ENCODE results near the gene KCNK5.

KCNK5 gene

GRCh38 chr6:39236742-39237141, 7.5 kb upstream of the KCNK5 start:
- no peaks in the 10 kb centered on the region for H3K27me3 ChIP-seq (ENCODE audit: control insufficient read depth, insufficient read depth, low read length)
- no peaks in the 10 kb centered on the region for H3K9me3 ChIP-seq (ENCODE audit: control insufficient read depth, low read length)
- no peak overlapping the region for H3K4me3 ChIP-seq (ENCODE audit: low read length)
- H3K4me1 ChIP-seq (ENCODE audit: control insufficient read depth, insufficient read depth, low read length): no peaks in the 10 kb centered on the region
- H3K36me3 ChIP-seq (ENCODE audit: control insufficient read depth, insufficient read depth, low read length): no peaks in the 10 kb centered on the region
- no peak overlapping the region for H3K9ac ChIP-seq (ENCODE audit: low read length)

- Histone ChIP-seq H3K4me3 (ENCODE audit: low read length) (no peak overlapping the region), H3K4me1 (ENCODE audit: control insufficient read depth, insufficient read depth, low read length) (peaks cover 4% of the 10 kb centered on the region), H3K9me3 (ENCODE audit: control insufficient read depth, low read length) (no peaks in the 10 kb centered on the region), H3K36me3 (ENCODE audit: control insufficient read depth, insufficient read depth, low read length) (no peaks in the 10 kb centered on the region), H3K9ac (ENCODE audit: low read length) (no peak overlapping the region), H3K27me3 (ENCODE audit: control insufficient read depth, insufficient read depth, low read length) (no peaks in the 10 kb centered on the region)
These were observed 4.1 kb upstream of the KCNK5 start for GRCh38 chr6:39233333-39233732.

GRCh38 chr6:39231521-39232243, 2.4 kb upstream of the KCNK5 start:
- H3K9ac ChIP-seq (ENCODE audit: low read length): no peak overlapping the region
- H3K4me1 ChIP-seq (ENCODE audit: control insufficient read depth, insufficient read depth, low read length): peaks cover 4% of the 10 kb centered on the region
- H3K9me3 ChIP-seq (ENCODE audit: control insufficient read depth, low read length): no peaks in the 10 kb centered on the region
- H3K4me3 ChIP-seq (ENCODE audit: low read length): no peak overlapping the region
- peaks cover 4% of the 10 kb centered on the region for H3K27me3 ChIP-seq (ENCODE audit: control insufficient read depth, insufficient read depth, low read length)
- no peaks in the 10 kb centered on the region for H3K36me3 ChIP-seq (ENCODE audit: control insufficient read depth, insufficient read depth, low read length)

DNA sequence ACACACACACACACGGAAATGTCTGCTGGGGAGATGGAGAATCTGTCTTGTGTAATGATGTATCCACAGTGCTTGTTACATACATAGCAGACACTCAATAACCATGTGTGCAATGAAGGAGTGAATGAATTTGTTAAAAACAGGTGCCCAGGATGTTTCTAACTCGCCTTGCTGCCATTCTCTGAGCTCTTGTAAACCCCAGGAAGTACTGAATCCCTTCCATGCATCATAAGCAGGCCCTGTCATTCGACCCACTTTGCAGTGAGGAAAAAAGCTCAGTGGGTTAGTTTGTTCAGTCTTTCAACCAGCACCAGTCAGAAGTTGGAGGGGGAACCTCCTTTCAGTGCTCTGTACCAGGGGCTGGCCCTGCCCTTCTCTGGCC, 1.4 kb upstream of the KCNK5 start:
- Histone ChIP-seq H3K4me3 (ENCODE audit: low read length) (no peak overlapping the region), H3K4me1 (ENCODE audit: control insufficient read depth, insufficient read depth, low read length) (peaks cover 10% of the 10 kb centered on the region), H3K27me3 (ENCODE audit: control insufficient read depth, insufficient read depth, low read length) (peaks cover 4% of the 10 kb centered on the region), H3K36me3 (ENCODE audit: control insufficient read depth, insufficient read depth, low read length) (no peaks in the 10 kb centered on the region), H3K9me3 (ENCODE audit: control insufficient read depth, low read length) (no peaks in the 10 kb centered on the region), H3K9ac (ENCODE audit: low read length) (no peak overlapping the region)

DNA sequence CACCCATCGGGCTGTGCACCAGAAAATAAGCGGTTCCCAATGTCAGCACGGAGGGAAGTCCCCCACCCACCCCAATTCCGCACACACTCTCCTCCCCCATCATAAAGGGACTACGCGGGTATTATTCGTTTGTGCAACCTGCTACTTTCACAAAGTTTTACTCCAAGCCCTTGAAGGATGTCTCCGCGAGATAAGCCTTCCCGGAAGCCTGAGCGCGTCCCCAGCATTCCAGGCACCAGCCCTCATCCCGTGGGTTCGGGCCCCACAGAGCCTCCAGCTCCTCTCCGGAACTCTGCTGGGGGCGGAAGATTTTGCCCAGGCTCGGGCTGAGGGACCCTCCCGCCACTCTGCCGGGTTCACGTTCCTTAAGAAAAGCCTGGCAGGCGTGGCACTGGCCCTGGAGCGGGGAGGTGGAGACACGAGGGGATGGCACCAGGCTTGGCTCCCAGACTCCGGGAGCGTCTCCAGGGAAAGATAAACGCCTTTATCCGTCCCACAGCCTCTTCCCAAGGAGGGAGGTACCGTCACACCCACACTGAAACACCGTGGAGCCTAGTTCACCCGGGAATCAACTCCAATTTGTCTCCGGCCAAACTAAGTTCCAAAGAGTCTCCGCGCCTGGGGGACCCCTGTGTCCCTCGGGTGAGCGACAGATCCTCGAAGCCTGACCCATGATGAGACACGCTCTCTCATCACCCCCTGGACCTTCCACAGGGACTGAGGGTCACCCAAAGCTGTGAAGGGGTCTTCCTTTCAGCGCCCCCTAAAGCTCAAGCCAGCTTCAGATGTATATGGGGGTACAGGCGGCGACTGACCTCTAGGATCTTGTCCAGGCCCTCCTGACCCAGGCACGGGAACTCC, 934 bp downstream of the KCNK5 start:
- Histone ChIP-seq H3K9me3 (ENCODE audit: control insufficient read depth, low read length) (no peaks in the 10 kb centered on the region), H3K4me1 (ENCODE audit: control insufficient read depth, insufficient read depth, low read length) (peaks cover 33% of the 10 kb centered on the region), H3K9ac (ENCODE audit: low read length) (peak overlapping the region; percentile 81), H3K27me3 (ENCODE audit: control insufficient read depth, insufficient read depth, low read length) (peaks cover 4% of the 10 kb centered on the region), H3K36me3 (ENCODE audit: control insufficient read depth, insufficient read depth, low read length) (no peaks in the 10 kb centered on the region), H3K4me3 (ENCODE audit: low read length) (peak overlapping the region; percentile 53)

- H3K27me3 ChIP-seq (ENCODE audit: control insufficient read depth, insufficient read depth, low read length): peaks cover 4% of the 10 kb centered on the region
- H3K36me3 ChIP-seq (ENCODE audit: control insufficient read depth, insufficient read depth, low read length): no peaks in the 10 kb centered on the region
- peak overlapping the region; percentile 81 for H3K9ac ChIP-seq (ENCODE audit: low read length)
- H3K4me1 ChIP-seq (ENCODE audit: control insufficient read depth, insufficient read depth, low read length): peaks cover 38% of the 10 kb centered on the region
- H3K9me3 ChIP-seq (ENCODE audit: control insufficient read depth, low read length): no peaks in the 10 kb centered on the region
- peak overlapping the region; percentile 53 for H3K4me3 ChIP-seq (ENCODE audit: low read length)
These were observed 1.8 kb downstream of the KCNK5 start for GRCh38 chr6:39227476-39227875.

DNA sequence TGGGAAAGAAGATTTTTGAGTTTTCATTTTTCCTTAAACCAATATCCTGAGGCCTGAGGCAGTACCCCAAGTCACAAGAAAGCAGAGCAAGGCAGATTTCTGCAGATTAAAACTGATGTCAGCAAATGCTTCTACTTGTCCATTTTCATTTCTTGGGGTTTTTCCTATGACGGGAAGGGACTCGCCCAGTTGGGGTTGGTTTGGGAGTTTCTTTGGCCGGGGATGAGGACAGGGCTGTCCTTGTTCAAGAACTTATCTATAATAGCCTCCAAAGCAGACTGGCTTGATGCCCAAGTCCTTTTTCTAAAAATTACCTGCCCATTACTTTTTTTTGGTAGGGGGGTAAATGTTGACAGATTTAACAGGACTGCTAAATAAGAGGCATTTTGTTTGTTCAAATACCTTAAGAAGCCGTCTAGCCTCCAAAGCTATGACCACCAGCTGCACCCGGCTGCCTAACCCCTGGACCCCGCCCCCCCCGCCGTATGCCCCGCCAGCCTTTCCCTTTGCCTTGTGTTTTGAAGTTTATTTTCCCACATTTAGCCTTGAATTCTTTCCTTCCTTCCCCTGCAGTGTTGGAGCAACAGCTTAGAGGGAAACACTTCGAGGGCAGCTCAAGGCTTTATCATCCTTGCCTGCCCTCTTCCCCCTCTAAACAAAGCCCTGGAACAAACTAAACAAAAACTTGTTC, 2.5 kb downstream of the KCNK5 start:
- Histone ChIP-seq H3K4me3 (ENCODE audit: low read length) (peak overlapping the region; percentile 53), H3K36me3 (ENCODE audit: control insufficient read depth, insufficient read depth, low read length) (no peaks in the 10 kb centered on the region), H3K9ac (ENCODE audit: low read length) (peak overlapping the region; percentile 81), H3K9me3 (ENCODE audit: control insufficient read depth, low read length) (no peaks in the 10 kb centered on the region), H3K27me3 (ENCODE audit: control insufficient read depth, insufficient read depth, low read length) (peaks cover 4% of the 10 kb centered on the region), H3K4me1 (ENCODE audit: control insufficient read depth, insufficient read depth, low read length) (peaks cover 42% of the 10 kb centered on the region)

DNA sequence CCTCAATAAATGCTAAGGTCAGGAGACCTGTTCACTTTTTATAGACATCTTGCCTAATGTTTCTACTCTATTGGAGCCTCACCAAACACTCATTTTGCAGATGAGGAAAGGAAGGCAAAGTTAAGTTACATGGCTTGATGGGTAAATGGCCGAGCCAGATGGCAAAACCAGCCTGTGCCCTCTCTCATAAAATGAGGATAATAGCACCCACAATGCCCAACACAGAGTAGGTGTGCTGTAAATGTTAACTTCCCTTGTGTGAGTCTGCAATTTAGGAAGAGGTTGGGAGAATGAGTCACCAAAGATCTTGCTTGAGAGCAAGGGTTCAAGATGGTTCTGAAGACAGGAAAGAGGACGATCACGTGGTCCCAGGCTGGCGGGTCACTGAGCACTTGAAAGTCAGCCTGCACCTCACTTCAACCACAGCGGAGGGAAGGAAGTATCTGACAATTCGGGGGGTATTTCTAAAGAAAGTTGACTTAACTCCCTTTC, 3.3 kb downstream of the KCNK5 start:
- no peak overlapping the region for H3K9ac ChIP-seq (ENCODE audit: low read length)
- H3K27me3 ChIP-seq (ENCODE audit: control insufficient read depth, insufficient read depth, low read length): peaks cover 4% of the 10 kb centered on the region
- no peak overlapping the region for H3K4me3 ChIP-seq (ENCODE audit: low read length)
- H3K9me3 ChIP-seq (ENCODE audit: control insufficient read depth, low read length): no peaks in the 10 kb centered on the region
- no peaks in the 10 kb centered on the region for H3K36me3 ChIP-seq (ENCODE audit: control insufficient read depth, insufficient read depth, low read length)
- H3K4me1 ChIP-seq (ENCODE audit: control insufficient read depth, insufficient read depth, low read length): peaks cover 49% of the 10 kb centered on the region

- Histone ChIP-seq H3K36me3 (ENCODE audit: control insufficient read depth, insufficient read depth, low read length) (no peaks in the 10 kb centered on the region), H3K4me3 (ENCODE audit: low read length) (no peak overlapping the region), H3K4me1 (ENCODE audit: control insufficient read depth, insufficient read depth, low read length) (peaks cover 53% of the 10 kb centered on the region), H3K27me3 (ENCODE audit: control insufficient read depth, insufficient read depth, low read length) (peaks cover 4% of the 10 kb centered on the region), H3K9ac (ENCODE audit: low read length) (no peak overlapping the region), H3K9me3 (ENCODE audit: control insufficient read depth, low read length) (no peaks in the 10 kb centered on the region)
These were observed 3.7 kb downstream of the KCNK5 start for GRCh38 chr6:39225543-39225942.

- Histone ChIP-seq H3K9ac (ENCODE audit: low read length) (peak overlapping the region; percentile 24), H3K27me3 (ENCODE audit: control insufficient read depth, insufficient read depth, low read length) (peaks cover 4% of the 10 kb centered on the region), H3K36me3 (ENCODE audit: control insufficient read depth, insufficient read depth, low read length) (no peaks in the 10 kb centered on the region), H3K4me3 (ENCODE audit: low read length) (no peak overlapping the region), H3K4me1 (ENCODE audit: control insufficient read depth, insufficient read depth, low read length) (peaks cover 59% of the 10 kb centered on the region), H3K9me3 (ENCODE audit: control insufficient read depth, low read length) (no peaks in the 10 kb centered on the region)
These were observed 4.6 kb downstream of the KCNK5 start for GRCh38 chr6:39224523-39225182.

- Histone ChIP-seq H3K4me1 (ENCODE audit: control insufficient read depth, insufficient read depth, low read length) (peaks cover 64% of the 10 kb centered on the region), H3K36me3 (ENCODE audit: control insufficient read depth, insufficient read depth, low read length) (no peaks in the 10 kb centered on the region)
These were observed 5.3 kb downstream of the KCNK5 start for GRCh38 chr6:39224011-39224410.

More at GRCh38 chr6:39224011-39224410, 5.3 kb downstream of the KCNK5 start:
- no peaks in the 10 kb centered on the region for H3K9me3 ChIP-seq (ENCODE audit: control insufficient read depth, low read length)
- H3K27me3 ChIP-seq (ENCODE audit: control insufficient read depth, insufficient read depth, low read length): peaks cover 4% of the 10 kb centered on the region
- H3K4me3 ChIP-seq (ENCODE audit: low read length): no peak overlapping the region
- H3K9ac ChIP-seq (ENCODE audit: low read length): peak overlapping the region; percentile 24
